ENCODE data around the gene KIF2C. TPM values are rescaled to one million over a fixed set of nuclear protein-coding genes. Genes with fewer than 3 reads are reported as not detected.
"Not testable (repeated sequence)": the region's sequence is repeated elsewhere in the genome, so short reads cannot be mapped to it uniquely, and the experiment has no call there.

The KIF2C gene
- polyA plus RNA-seq, 1 of the 3 experiments (the other 2 are of a cell fraction), result 20.7 TPM

DNA sequence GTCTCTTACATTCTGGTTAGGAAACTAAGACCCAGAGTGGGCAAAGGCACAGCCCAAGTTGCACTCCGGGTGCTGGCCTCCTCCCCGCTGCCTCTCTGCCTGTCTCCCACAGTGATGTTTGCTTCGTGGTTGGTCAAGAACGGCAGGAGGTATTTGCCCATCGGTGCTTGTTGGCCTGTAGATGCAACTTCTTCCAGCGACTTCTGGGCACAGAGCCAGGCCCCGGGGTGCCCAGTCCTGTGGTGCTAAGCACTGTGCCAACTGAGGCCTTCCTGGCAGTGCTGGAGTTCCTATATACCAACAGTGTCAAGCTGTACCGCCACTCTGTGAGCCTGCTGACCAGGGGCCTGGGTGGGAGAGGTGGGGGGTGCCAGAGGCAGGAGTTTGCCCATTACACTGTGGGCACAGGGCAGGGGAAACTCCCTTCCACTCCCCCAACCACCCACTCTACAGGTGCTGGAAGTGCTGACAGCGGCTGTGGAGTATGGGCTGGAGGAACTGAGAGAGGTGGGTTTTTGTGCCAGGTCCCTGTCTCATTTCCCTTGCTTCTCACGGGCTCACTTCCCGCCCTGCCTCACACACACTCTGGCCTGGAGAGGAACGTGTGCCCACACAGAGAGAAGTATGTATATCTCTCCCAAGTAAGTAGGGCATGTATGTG, 70.6 kb downstream of the KIF2C start:
- H3K27ac ChIP-seq (ENCODE audit: low read depth in 2 of 2, low read length in 1 of 2), result peak overlapping the region; percentile 94 to 100
- TF ChIP-seq RXRA (IDR thresholded peaks at IDR 0.05; ENCODE audit: borderline replicate concordance, low read depth) (no peak), EP300 (IDR thresholded peaks at IDR 0.05; ENCODE audit: borderline replicate concordance in 1 of 2, low read depth in 1 of 2, low read length in 1 of 2) (peak in 1 of 2 experiments; percentile 28; a peak in 1 of 4 replicates), RAD21 (IDR thresholded peaks at IDR 0.05; ENCODE audit: low read length) (no peak), TCF12 (IDR thresholded peaks at IDR 0.05) (peak; percentile 57; the same call in 1 of the 2 replicates), NFIC (IDR thresholded peaks at IDR 0.05; ENCODE audit: borderline replicate concordance) (peak; percentile 92)
- TF ChIP-seq, protein P1, sequence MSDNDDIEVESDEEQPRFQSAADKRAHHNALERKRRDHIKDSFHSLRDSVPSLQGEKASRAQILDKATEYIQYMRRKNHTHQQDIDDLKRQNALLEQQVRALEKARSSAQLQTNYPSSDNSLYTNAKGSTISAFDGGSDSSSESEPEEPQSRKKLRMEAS (IDR thresholded peaks at IDR 0.05; ENCODE audit: low read depth), result peak; percentile 32
- TF ChIP-seq, protein P2, sequence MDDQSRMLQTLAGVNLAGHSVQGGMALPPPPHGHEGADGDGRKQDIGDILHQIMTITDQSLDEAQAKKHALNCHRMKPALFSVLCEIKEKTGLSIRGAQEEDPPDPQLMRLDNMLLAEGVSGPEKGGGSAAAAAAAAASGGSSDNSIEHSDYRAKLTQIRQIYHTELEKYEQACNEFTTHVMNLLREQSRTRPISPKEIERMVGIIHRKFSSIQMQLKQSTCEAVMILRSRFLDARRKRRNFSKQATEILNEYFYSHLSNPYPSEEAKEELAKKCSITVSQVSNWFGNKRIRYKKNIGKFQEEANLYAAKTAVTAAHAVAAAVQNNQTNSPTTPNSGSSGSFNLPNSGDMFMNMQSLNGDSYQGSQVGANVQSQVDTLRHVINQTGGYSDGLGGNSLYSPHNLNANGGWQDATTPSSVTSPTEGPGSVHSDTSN (IDR thresholded peaks at IDR 0.05), result peak; percentile 14; the same call in 1 of the 2 replicates
- H3K9me3 ChIP-seq, result no peaks in the 10 kb centered on the region
- H3K4me3 ChIP-seq (ENCODE audit: low read depth in 2 of 2, low read length in 1 of 2), result peak overlapping the region; percentile 43 to 54; a peak in 3 of 4 replicates
- H3K27me3 ChIP-seq (ENCODE audit: insufficient read depth), result no peaks in the 10 kb centered on the region
- CTCF ChIA-PET, result interaction anchor here (2.4 kb wide), 1 partner anchor 10 kb away, joined by 11 read pairs; the partner anchor contains the start of gene PLK3
- peaks cover 48% of the 10 kb centered on the region for H3K79me2 ChIP-seq (ENCODE audit: insufficient read depth)
- peak overlapping the region; percentile 76 for H3K4me2 ChIP-seq
- H3F3A ChIP-seq (replicated peaks; ENCODE audit: insufficient read depth), result peaks cover 67% of the 10 kb centered on the region
- peaks cover 20 to 35% of the 10 kb centered on the region in 2 experiments for H3K36me3 ChIP-seq (replicated peaks in 1 of 2; ENCODE audit: control insufficient read depth in 1 of 2, insufficient read depth in 2 of 2, low read length in 1 of 2)
- peaks cover 56 to 82% of the 10 kb centered on the region in 2 experiments; a peak in 3 of 4 replicates for H3K4me1 ChIP-seq (ENCODE audit: control insufficient read depth in 1 of 2, insufficient read depth in 2 of 2, low read depth in 1 of 2, low read length in 1 of 2)
- no peaks in the 10 kb centered on the region for H4K20me1 ChIP-seq (ENCODE audit: insufficient read depth)
- H3K9me2 ChIP-seq, result no peaks in the 10 kb centered on the region
- POLR2A ChIA-PET, result interaction anchor here (1.0 to 3.1 kb wide), 3 partner anchors 9 to 35 kb away, joined by 3 to 29 read pairs (median 22); partner anchors contain the start of genes PLK3 and RPS8
- 80% methylated on average over 4 of the region's 12 CpGs for WGBS (ENCODE audit: low lambda C conversion rate)
- H3K9ac ChIP-seq, result peak overlapping the region; percentile 94
- DNase-seq, result no peak
- H2AFZ ChIP-seq (ENCODE audit: low read depth), result no peak overlapping the region

DNA sequence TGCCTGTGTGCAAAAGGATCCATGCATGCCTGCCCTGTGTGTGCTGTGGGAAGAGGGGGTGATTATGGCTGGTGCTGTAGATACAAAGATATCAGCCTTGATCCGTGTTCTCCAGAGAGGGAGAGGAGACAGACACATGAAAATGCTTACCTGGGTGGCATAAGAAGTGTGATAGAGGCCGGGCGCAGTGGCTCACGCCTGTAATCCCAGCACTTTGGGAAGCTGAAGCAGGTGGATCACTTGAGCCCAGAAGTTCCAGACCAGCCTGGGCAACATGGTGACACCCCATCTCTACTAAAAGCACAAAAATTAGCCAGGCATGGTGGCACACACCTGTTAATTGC, 71.1 kb downstream of the KIF2C start:
- not testable (repeated sequence) for H2AFZ ChIP-seq (ENCODE audit: low read depth); H3K9me2 ChIP-seq; H3K4me3 ChIP-seq (ENCODE audit: low read depth in 2 of 2, low read length in 1 of 2); H3K27me3 ChIP-seq (ENCODE audit: insufficient read depth); H3K9me3 ChIP-seq; H4K20me1 ChIP-seq (ENCODE audit: insufficient read depth); DNase-seq
- 91% methylated on average over 4 of the region's 4 CpGs for WGBS (ENCODE audit: low lambda C conversion rate)
- ChIA-PET CTCF (interaction anchor here (0.9 to 2.4 kb wide), 2 partner anchors 10 to 11 kb away, joined by 3 to 11 read pairs; partner anchors contain the start of gene PLK3), POLR2A (interaction anchor here (1.0 kb wide), 1 partner anchor 9 kb away, joined by 3 read pairs; no protein-coding TSS in a partner anchor)
- Histone ChIP-seq H3K9ac (peak overlapping the region; percentile 94; the same call in 1 of the 2 replicates), H3K4me1 (ENCODE audit: control insufficient read depth in 1 of 2, insufficient read depth in 2 of 2, low read depth in 1 of 2, low read length in 1 of 2) (peaks cover 56 to 77% of the 10 kb centered on the region in 2 experiments; a peak in 3 of 4 replicates), H3K27ac (ENCODE audit: low read depth in 2 of 2, low read length in 1 of 2) (peak overlapping the region; percentile 94 to 100), H3K36me3 (replicated peaks in 1 of 2; ENCODE audit: control insufficient read depth in 1 of 2, insufficient read depth in 2 of 2, low read length in 1 of 2) (peaks cover 17 to 35% of the 10 kb centered on the region in 2 experiments), H3K4me2 (peak overlapping the region; percentile 76), H3F3A (replicated peaks; ENCODE audit: insufficient read depth) (peaks cover 67% of the 10 kb centered on the region), H3K79me2 (ENCODE audit: insufficient read depth) (peaks cover 43% of the 10 kb centered on the region)

DNA sequence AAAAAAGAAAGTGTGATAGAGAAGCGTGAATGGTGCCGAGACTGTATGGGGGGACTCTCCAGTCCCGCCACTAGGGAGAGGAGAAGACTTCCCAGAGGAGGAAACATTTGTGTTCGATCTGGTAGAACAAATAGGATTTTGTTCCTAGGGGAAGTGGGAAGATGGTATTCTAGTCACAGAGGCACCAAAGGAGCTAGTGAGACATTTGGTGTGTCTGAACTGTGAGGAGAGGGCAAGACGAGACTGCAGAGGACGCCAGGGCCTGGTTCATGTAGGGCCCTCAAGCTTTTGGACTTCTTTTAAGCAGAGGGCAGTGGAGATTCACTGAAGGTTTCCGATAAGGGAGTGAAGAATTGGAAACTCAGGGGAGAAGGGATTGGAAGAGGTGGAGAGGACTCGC, 71.6 kb downstream of the KIF2C start:
- Histone ChIP-seq H4K20me1 (ENCODE audit: insufficient read depth) (no peaks in the 10 kb centered on the region), H3K4me2 (peak overlapping the region; percentile 76), H3F3A (replicated peaks; ENCODE audit: insufficient read depth) (peaks cover 65% of the 10 kb centered on the region), H3K9me3 (no peaks in the 10 kb centered on the region), H3K4me3 (ENCODE audit: low read depth in 2 of 2, low read length in 1 of 2) (peak overlapping the region in 1 of 2 experiments; percentile 10; a peak in 1 of 4 replicates), H2AFZ (ENCODE audit: low read depth) (no peak overlapping the region), H3K79me2 (ENCODE audit: insufficient read depth) (peaks cover 40% of the 10 kb centered on the region), H3K9me2 (no peaks in the 10 kb centered on the region), H3K9ac (peak overlapping the region; percentile 94; the same call in 1 of the 2 replicates), H3K27ac (ENCODE audit: low read depth in 2 of 2, low read length in 1 of 2) (peak overlapping the region; percentile 71 to 100), H3K27me3 (ENCODE audit: insufficient read depth) (no peaks in the 10 kb centered on the region), H3K4me1 (ENCODE audit: control insufficient read depth in 1 of 2, insufficient read depth in 2 of 2, low read depth in 1 of 2, low read length in 1 of 2) (peaks cover 56 to 72% of the 10 kb centered on the region in 2 experiments; a peak in 3 of 4 replicates), H3K36me3 (replicated peaks in 1 of 2; ENCODE audit: control insufficient read depth in 1 of 2, insufficient read depth in 2 of 2, low read length in 1 of 2) (peaks cover 12 to 32% of the 10 kb centered on the region in 2 experiments)
- CTCF ChIA-PET, result interaction anchor here (0.9 to 1.1 kb wide), 2 partner anchors 10 to 11 kb away, joined by 3 to 4 read pairs; partner anchors contain the start of gene PLK3
- POLR2A ChIA-PET, result no interaction called here
- 71% methylated on average over 8 of the region's 8 CpGs for WGBS (ENCODE audit: low lambda C conversion rate)
- no peak for DNase-seq
- no peak for TF ChIP-seq NFIC (IDR thresholded peaks at IDR 0.05; ENCODE audit: borderline replicate concordance)
- no peak for TF ChIP-seq MXI1 (IDR thresholded peaks at IDR 0.05; ENCODE audit: low read depth, low read length)
- TF ChIP-seq GABPA (IDR thresholded peaks at IDR 0.05; ENCODE audit: low read depth), result no peak
- TF ChIP-seq, protein P3, sequence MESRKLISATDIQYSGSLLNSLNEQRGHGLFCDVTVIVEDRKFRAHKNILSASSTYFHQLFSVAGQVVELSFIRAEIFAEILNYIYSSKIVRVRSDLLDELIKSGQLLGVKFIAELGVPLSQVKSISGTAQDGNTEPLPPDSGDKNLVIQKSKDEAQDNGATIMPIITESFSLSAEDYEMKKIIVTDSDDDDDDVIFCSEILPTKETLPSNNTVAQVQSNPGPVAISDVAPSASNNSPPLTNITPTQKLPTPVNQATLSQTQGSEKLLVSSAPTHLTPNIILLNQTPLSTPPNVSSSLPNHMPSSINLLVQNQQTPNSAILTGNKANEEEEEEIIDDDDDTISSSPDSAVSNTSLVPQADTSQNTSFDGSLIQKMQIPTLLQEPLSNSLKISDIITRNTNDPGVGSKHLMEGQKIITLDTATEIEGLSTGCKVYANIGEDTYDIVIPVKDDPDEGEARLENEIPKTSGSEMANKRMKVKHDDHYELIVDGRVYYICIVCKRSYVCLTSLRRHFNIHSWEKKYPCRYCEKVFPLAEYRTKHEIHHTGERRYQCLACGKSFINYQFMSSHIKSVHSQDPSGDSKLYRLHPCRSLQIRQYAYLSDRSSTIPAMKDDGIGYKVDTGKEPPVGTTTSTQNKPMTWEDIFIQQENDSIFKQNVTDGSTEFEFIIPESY (IDR thresholded peaks at IDR 0.05; ENCODE audit: borderline replicate concordance, low read depth), result no peak
- no peak for TF ChIP-seq MEF2A (IDR thresholded peaks at IDR 0.05; ENCODE audit: borderline replicate concordance, low read depth)
- TF ChIP-seq, protein P4, sequence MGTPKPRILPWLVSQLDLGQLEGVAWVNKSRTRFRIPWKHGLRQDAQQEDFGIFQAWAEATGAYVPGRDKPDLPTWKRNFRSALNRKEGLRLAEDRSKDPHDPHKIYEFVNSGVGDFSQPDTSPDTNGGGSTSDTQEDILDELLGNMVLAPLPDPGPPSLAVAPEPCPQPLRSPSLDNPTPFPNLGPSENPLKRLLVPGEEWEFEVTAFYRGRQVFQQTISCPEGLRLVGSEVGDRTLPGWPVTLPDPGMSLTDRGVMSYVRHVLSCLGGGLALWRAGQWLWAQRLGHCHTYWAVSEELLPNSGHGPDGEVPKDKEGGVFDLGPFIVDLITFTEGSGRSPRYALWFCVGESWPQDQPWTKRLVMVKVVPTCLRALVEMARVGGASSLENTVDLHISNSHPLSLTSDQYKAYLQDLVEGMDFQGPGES (IDR thresholded peaks at IDR 0.05; ENCODE audit: low read depth, low read length), result no peak
- TF ChIP-seq, protein P5, sequence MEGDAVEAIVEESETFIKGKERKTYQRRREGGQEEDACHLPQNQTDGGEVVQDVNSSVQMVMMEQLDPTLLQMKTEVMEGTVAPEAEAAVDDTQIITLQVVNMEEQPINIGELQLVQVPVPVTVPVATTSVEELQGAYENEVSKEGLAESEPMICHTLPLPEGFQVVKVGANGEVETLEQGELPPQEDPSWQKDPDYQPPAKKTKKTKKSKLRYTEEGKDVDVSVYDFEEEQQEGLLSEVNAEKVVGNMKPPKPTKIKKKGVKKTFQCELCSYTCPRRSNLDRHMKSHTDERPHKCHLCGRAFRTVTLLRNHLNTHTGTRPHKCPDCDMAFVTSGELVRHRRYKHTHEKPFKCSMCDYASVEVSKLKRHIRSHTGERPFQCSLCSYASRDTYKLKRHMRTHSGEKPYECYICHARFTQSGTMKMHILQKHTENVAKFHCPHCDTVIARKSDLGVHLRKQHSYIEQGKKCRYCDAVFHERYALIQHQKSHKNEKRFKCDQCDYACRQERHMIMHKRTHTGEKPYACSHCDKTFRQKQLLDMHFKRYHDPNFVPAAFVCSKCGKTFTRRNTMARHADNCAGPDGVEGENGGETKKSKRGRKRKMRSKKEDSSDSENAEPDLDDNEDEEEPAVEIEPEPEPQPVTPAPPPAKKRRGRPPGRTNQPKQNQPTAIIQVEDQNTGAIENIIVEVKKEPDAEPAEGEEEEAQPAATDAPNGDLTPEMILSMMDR (IDR thresholded peaks at IDR 0.05), result no peak
